PFSK-1 (cell line): ENCODE results near the gene RSF1.

Experiments used
- FOXP2 ChIP-seq: optimal IDR thresholded peaks from 2 replicates; pipeline ENCODE3; 2011; ENCODE audit warnings: borderline replicate concordance, control low read depth, inconsistent platforms; ENCODE audit not compliant: insufficient read depth; ENCODE audit errors: extremely low read length, extremely low read depth
- POLR2AphosphoS5 ChIP-seq: IDR thresholded peaks from 2 replicates; pipeline ENCODE4 v1.6.1; 2012; ENCODE audit warnings: low read depth, mild to moderate bottlenecking, control low read depth, low read length, moderate library complexity
- SIN3A ChIP-seq: IDR thresholded peaks from 2 replicates; pipeline ENCODE4 v1.6.1; 2012; ENCODE audit warnings: mild to moderate bottlenecking, low read length, moderate library complexity, borderline replicate concordance; ENCODE audit not compliant: insufficient read depth
- TAF1 ChIP-seq: IDR thresholded peaks from 2 replicates; pipeline ENCODE4 v1.6.1; 2012; ENCODE audit warnings: low read length, control low read depth, borderline replicate concordance; ENCODE audit not compliant: insufficient read depth
- TF ChIP-seq, protein P1 (sequence below), 2 experiments: IDR thresholded peaks; 2 replicates each; pipeline versions ENCODE4 v1.6.1 to v1.8.0; 2011 to 2012; ENCODE audit warnings: low read depth in 2 of 2, low read length in 2 of 2, control low read depth in 1 of 2, inconsistent platforms in 1 of 2, mild to moderate bottlenecking in 1 of 2, moderate library complexity in 1 of 2; ENCODE audit not compliant: insufficient read depth in 1 of 2

Gene RSF1

DNA sequence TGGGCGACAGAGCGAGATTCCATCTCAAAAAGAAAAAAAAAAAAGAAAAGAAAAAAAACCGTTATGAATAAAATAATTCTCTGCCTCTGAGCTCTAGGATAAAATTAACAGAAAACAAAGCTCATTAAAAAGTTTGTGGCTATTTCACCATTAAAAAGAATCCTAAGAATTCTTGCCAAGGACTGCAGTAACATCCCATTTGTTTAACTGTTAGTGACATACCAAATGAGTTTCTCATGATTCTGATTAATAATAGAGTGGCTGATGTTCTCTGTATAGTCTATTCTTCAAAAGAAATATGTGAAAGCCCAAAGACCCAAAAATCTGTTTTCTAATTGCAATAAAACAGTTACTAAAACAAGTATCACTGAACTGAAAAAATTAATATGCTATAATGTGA, 202.6 kb downstream of the RSF1 start:
- no peak for TF ChIP-seq TAF1
- no peak for TF ChIP-seq SIN3A
- TF ChIP-seq, protein P1, sequence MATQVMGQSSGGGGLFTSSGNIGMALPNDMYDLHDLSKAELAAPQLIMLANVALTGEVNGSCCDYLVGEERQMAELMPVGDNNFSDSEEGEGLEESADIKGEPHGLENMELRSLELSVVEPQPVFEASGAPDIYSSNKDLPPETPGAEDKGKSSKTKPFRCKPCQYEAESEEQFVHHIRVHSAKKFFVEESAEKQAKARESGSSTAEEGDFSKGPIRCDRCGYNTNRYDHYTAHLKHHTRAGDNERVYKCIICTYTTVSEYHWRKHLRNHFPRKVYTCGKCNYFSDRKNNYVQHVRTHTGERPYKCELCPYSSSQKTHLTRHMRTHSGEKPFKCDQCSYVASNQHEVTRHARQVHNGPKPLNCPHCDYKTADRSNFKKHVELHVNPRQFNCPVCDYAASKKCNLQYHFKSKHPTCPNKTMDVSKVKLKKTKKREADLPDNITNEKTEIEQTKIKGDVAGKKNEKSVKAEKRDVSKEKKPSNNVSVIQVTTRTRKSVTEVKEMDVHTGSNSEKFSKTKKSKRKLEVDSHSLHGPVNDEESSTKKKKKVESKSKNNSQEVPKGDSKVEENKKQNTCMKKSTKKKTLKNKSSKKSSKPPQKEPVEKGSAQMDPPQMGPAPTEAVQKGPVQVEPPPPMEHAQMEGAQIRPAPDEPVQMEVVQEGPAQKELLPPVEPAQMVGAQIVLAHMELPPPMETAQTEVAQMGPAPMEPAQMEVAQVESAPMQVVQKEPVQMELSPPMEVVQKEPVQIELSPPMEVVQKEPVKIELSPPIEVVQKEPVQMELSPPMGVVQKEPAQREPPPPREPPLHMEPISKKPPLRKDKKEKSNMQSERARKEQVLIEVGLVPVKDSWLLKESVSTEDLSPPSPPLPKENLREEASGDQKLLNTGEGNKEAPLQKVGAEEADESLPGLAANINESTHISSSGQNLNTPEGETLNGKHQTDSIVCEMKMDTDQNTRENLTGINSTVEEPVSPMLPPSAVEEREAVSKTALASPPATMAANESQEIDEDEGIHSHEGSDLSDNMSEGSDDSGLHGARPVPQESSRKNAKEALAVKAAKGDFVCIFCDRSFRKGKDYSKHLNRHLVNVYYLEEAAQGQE (IDR thresholded peaks at IDR 0.05; ENCODE audit: insufficient read depth in 1 of 2, low read depth in 2 of 2, low read length in 2 of 2) = no peak
- TF ChIP-seq POLR2AphosphoS5 = no peak

DNA sequence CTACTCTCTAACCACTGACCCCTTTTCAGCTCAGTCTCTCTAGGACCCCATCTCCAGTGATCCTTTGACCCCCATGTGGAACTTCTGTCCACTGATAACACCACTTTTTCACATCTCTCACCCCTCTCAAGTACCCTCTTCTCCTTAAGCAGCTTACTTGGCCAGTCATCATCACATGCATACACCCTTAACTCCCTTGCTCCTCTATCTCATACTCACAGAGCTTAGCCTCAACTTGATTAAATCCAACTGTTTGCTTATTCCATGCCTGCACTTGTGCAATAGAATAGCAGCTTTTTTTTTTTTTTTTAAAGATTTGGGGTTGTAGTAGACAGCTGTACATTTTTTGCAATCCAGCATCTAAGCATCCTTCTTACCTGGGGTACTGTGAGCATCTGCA, 208.6 kb downstream of the RSF1 start:
- TF ChIP-seq FOXP2 = no peak
- no peak for TF ChIP-seq SIN3A
- no peak for TF ChIP-seq POLR2AphosphoS5
- no peak for TF ChIP-seq TAF1
- TF ChIP-seq, protein P1 (IDR thresholded peaks at IDR 0.05; ENCODE audit: insufficient read depth in 1 of 2, low read depth in 2 of 2, low read length in 2 of 2) = no peak
